Fibroblast of pulmonary artery (primary cell): ENCODE data around the gene FADS1.

Experiments used
- DNase-seq: peaks from one replicate; pipeline ENCODE4 v3.0.0-alpha.2; 2010; ENCODE audit warnings: low read depth
- H3K4me3 ChIP-seq: replicated peaks from 2 replicates; pipeline ENCODE4 v1.5.1; 2011; ENCODE audit warnings: low read depth, mild to moderate bottlenecking, control low read depth, low read length, moderate library complexity
- TF ChIP-seq, protein P1 (sequence below): IDR thresholded peaks from 2 replicates; pipeline ENCODE4 v1.5.1; 2011; ENCODE audit warnings: mild to moderate bottlenecking, control low read depth, low read length, inconsistent platforms; ENCODE audit errors: missing control alignments

Gene FADS1

DNA sequence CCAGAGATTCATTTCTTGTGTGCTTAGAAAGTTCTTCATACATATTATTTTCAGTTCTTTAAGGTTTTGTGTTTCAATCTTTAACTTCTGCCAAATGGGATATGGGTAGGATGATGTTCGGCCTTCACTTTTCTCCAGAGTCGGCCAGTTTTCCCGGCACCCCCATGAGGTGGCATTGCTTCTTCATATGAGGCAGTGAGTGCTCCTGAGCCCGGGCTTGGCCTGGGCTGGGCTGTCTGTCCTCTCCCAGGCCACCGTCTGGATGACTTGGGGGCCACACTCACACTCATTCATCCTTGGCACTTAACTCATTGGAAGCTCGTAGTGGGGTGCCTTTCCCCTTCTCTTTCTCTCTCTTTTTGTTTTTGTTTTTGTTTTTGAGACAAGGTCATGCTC lies 35.1 kb upstream of the FADS1 start:
- no peak for DNase-seq
- TF ChIP-seq, protein P1, sequence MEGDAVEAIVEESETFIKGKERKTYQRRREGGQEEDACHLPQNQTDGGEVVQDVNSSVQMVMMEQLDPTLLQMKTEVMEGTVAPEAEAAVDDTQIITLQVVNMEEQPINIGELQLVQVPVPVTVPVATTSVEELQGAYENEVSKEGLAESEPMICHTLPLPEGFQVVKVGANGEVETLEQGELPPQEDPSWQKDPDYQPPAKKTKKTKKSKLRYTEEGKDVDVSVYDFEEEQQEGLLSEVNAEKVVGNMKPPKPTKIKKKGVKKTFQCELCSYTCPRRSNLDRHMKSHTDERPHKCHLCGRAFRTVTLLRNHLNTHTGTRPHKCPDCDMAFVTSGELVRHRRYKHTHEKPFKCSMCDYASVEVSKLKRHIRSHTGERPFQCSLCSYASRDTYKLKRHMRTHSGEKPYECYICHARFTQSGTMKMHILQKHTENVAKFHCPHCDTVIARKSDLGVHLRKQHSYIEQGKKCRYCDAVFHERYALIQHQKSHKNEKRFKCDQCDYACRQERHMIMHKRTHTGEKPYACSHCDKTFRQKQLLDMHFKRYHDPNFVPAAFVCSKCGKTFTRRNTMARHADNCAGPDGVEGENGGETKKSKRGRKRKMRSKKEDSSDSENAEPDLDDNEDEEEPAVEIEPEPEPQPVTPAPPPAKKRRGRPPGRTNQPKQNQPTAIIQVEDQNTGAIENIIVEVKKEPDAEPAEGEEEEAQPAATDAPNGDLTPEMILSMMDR: no peak
- H3K4me3 ChIP-seq: no peak overlapping the region

DNA sequence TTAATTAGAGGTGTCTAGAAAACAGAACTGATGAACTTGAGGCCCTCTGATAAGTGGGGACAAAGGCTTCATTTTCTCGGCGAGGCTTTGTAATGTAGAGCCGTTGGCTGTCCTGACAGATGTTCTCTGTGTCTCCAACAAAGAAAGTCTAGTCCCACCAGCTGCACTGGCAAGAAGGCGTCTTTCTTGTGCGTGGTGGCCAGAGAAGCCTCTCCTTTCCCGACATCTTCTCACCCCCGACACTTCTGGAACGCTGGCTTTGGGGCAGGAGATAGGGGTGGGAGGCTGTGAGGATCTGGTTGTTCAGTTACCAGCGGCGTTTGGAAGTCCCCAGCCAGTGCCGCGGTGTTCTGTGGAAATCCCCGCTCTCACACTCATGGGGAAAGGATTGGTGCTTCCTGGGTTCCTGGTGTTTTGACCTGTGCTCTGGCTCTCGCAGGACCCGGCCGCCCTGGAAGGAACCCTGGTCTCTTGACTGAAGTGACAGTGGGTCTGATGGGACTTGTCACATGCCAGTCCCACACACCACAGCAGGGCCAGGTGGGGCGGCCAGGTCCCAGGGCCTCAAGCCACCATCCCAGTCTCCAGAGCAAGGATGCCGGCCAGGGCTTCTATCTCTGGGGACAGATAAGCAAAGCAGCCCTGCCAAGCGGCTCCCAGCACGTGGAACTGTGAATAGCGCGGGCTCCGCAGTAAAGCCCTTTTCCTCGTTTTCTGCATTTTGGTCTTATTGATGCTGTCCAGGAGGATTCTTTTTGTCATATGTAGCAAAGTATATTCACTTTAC lies 34.5 kb upstream of the FADS1 start:
- DNase-seq: no peak
- TF ChIP-seq, protein P1: no peak

DNA sequence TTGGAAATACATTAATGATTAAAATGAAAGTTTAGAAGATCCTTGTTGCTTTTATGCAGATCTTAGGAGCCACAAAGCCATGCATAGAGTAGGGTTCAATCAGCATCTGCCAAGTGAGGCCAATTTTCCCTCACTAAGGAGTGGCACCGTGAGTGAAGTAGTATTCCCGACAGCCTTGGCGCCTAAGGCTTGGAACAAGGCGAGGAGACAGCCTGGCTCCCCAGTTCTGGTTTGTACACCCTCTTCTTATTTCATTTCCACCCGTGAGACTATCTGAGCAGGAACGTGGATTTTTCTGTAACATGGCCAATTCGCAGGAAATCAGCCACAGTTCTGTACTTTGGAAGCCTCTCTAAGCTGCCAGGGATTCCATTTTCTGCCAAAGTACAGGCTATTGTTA lies 33.9 kb upstream of the FADS1 start:
- no peak for DNase-seq
- H3K4me3 ChIP-seq: no peak overlapping the region
- TF ChIP-seq, protein P1: no peak

More for the DNA sequence above, 34.5 kb upstream of the FADS1 start:
- no peak overlapping the region for H3K4me3 ChIP-seq

DNA sequence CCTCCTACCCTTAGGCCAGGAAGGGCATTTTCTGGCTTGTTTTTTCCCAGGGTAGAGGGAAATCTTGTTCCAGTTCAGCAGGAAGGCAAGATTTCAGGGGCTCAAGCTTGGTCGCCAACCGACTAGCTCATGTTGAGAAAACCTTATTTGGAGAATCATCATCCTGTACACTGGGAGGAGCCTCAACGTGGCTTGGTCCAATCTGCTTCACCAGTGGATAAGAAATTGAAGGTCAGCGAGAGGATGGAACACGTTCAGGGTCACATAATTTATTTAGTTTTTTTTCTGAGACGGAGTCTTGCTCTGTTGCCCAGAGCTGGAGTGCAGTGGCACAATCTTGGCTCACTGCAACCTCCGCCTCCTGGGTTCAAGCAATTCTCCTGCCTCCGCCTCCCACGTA lies 31.8 kb upstream of the FADS1 start:
- no peak overlapping the region for H3K4me3 ChIP-seq
- TF ChIP-seq, protein P1: no peak

DNA sequence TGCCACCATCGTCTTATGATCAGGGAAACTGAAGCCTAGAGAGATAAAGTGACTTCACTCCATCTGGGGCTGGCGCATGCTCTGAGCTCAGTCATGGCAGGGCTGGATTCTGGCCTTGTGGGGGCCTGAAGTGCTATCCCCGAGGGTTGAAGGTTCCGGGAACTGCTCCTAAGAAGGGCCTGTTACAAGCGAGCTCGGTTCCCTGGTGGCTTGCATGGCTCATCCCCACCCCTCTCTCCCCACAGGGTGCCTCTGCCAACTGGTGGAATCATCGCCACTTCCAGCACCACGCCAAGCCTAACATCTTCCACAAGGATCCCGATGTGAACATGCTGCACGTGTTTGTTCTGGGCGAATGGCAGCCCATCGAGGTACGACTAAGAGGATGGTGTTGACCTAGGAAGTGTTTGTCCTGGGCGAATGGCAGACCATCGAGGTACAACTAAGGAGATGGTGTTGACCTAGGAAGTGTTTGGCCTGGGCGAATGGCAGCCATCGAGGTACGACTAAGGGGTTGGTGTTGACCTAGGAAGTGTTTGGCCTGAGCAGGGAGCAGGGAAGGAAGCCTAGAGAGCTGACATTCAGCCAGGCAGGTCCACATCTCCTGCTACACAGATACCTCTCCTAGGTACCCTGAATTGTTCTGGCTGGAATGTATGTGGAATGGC lies 31.2 kb upstream of the FADS1 start:
- no peak overlapping the region for H3K4me3 ChIP-seq
- no peak for DNase-seq
- TF ChIP-seq, protein P1: no peak

More for the DNA sequence above, 31.8 kb upstream of the FADS1 start:
- DNase-seq: no peak

DNA sequence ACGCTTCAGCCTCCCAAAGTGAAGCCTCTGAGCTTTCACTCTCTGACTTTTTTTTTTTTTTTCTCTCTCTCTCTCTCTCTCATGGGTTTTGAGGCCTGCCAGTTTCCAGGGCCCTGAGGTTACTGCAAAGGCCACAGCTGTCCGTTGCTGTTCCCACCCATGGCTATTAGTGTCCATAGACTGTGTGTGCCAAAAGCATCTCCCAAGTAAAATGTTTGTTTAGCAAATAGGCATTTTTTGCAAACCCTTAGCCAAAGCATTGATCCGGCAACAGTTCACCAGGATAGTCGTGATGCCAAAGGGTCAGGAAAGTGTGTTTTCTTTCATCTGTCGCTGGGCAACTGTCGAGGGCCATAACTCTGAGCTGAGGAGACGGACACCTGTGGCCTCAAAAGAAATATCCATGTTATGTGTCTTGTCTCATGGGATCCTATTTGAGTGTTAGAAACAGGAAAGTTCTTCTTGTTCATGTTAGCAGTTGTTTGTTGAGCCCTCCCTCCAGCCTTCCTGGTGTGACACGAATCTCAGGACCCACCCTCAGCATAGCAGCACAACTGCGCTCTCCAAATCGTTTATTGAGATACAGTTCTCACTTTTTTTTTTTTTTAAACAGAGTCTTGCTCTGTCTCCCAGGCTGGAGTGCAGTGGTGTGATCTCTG lies 29.7 kb upstream of the FADS1 start:
- TF ChIP-seq, protein P1: no peak
- H3K4me3 ChIP-seq: no peak overlapping the region
- DNase-seq: no peak
